ACC112 (cell line): Measurements from ENCODE around the gene FAM177B.

Experiments
- H2AFZ ChIP-seq: fragments of 200-600 bp; sonication (generic); one replicate; pipeline ENCODE4 v1.6.0; 2017; ENCODE audit warnings: antibody characterized with exemption, low read length; ENCODE audit not compliant: unreplicated experiment
- H3K27ac ChIP-seq: fragments of 200-600 bp; sonication (generic); 2 replicates; pipeline ENCODE4 v1.5.1; 2014; ENCODE audit warnings: low read depth, mild to moderate bottlenecking, antibody characterized with exemption, low read length, moderate library complexity
- H3K27me3 ChIP-seq: fragments of 200-600 bp; sonication (generic); 2 replicates; pipeline ENCODE4 v1.6.1; 2014; ENCODE audit warnings: mild to moderate bottlenecking, antibody characterized with exemption, low read length, moderate library complexity, mixed read lengths; ENCODE audit not compliant: insufficient read depth
- H3K36me3 ChIP-seq: fragments of 200-600 bp; sonication (generic); 2 replicates; pipeline ENCODE4 v1.6.1; 2016; ENCODE audit warnings: mild to moderate bottlenecking, antibody characterized with exemption, low read length, moderate library complexity, mixed read lengths; ENCODE audit not compliant: insufficient read depth
- H3K4me1 ChIP-seq: fragments of 200-600 bp; sonication (generic); one replicate; pipeline ENCODE4 v1.6.1; 2016; ENCODE audit warnings: low read length, mixed read lengths; ENCODE audit not compliant: insufficient read depth, unreplicated experiment, control insufficient read depth
- H3K4me3 ChIP-seq: fragments of 200-600 bp; sonication (generic); 2 replicates; pipeline ENCODE4 v1.5.1; 2014; ENCODE audit warnings: mild to moderate bottlenecking, low read depth, low read length
- H3K79me2 ChIP-seq: fragments of 200-600 bp; sonication (generic); one replicate; pipeline ENCODE4 v1.6.0; 2016; ENCODE audit warnings: low read length; ENCODE audit not compliant: control insufficient read depth, unreplicated experiment, insufficient read depth

FAM177B gene

DNA sequence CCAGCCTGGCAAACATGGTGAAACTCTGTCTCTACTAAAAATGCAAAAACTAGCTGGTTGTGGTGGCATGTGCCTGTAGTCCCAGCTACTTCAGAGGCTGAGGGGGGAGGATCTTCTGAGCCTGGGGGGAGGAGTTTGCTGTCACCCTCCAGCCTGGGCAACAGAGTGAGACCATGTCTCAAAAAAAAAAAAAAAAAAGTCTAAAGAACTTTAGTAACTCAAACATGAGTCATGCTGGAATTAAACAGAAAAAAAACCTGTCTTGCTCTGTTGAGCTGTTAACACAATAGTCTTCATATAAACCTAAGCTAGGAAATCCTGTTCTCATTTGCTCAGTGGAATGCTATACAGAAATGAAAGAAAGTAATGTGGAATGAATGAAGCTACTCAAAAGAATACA is 61.1 kb downstream of the FAM177B start:
- Histone ChIP-seq H3K4me1 (no peaks in the 10 kb centered on the region), H3K4me3 (no peak overlapping the region), H3K27me3 (no peaks in the 10 kb centered on the region), H2AFZ (no peak overlapping the region), H3K36me3 (no peaks in the 10 kb centered on the region), H3K27ac (no peak overlapping the region), H3K79me2 (no peaks in the 10 kb centered on the region)

GRCh38 chr1:222798975-222799374 is 62.0 kb downstream of the FAM177B start:
- Histone ChIP-seq H3K27ac (no peak overlapping the region), H3K79me2 (no peaks in the 10 kb centered on the region), H3K4me1 (no peaks in the 10 kb centered on the region), H3K4me3 (no peak overlapping the region), H3K36me3 (no peaks in the 10 kb centered on the region), H3K27me3 (no peaks in the 10 kb centered on the region), H2AFZ (no peak overlapping the region)
